VCaP (cell line): ENCODE data around the gene RIT1.
"Not testable (repeated sequence)": the region's sequence is repeated elsewhere in the genome, so short reads cannot be mapped to it uniquely, and the experiment has no call there.

Experiments
- H3K27ac ChIP-seq: fragments of 450-650 bp; 2 replicates; pipeline ENCODE4 v1.5.1; 2017
- CTCF ChIP-seq: fragments of 450-650 bp; conservative IDR thresholded peaks from 2 replicates; pipeline ENCODE4 v1.5.1; 2017; ENCODE audit warnings: mild to moderate bottlenecking, moderate library complexity

RIT1 gene

GRCh38 chr1:155899683-155900082 lies 11.5 kb downstream of the RIT1 start:
- no peak for TF ChIP-seq CTCF

GRCh38 chr1:155898888-155899287 lies 12.3 kb downstream of the RIT1 start:
- H3K27ac ChIP-seq = no peak overlapping the region
- TF ChIP-seq CTCF = no peak

More at GRCh38 chr1:155899683-155900082, 11.5 kb downstream of the RIT1 start:
- no peak overlapping the region for H3K27ac ChIP-seq

GRCh38 chr1:155897746-155898145 lies 13.4 kb downstream of the RIT1 start:
- no peak for TF ChIP-seq CTCF
- H3K27ac ChIP-seq = no peak overlapping the region

- H3K27ac ChIP-seq = not testable (repeated sequence)
These were observed 14.7 kb downstream of the RIT1 start for GRCh38 chr1:155896476-155896875.

- not testable (repeated sequence) for H3K27ac ChIP-seq
These were observed 15.5 kb downstream of the RIT1 start for GRCh38 chr1:155895617-155896016.

GRCh38 chr1:155893389-155894142 lies 17.6 kb downstream of the RIT1 start:
- H3K27ac ChIP-seq = no peak overlapping the region
- no peak for TF ChIP-seq CTCF

- TF ChIP-seq CTCF = no peak
- no peak overlapping the region for H3K27ac ChIP-seq
These were observed 18.4 kb downstream of the RIT1 start for GRCh38 chr1:155892796-155893195.

- TF ChIP-seq CTCF = no peak
- H3K27ac ChIP-seq = no peak overlapping the region
These were observed 20.9 kb downstream of the RIT1 start for GRCh38 chr1:155890251-155890650.
